NCI-H1694 treated with DMSO at 0.1 percent for 48 hours (cell line): ENCODE results near the gene RXRA.
"Not testable (repeated sequence)": the region's sequence is repeated elsewhere in the genome, so short reads cannot be mapped to it uniquely, and the experiment has no call there.

Experiments
- DNase-seq: peaks from one replicate; lab custom pipeline; 2025; lab: John Stamatoyannopoulos, UW

Gene RXRA

DNA sequence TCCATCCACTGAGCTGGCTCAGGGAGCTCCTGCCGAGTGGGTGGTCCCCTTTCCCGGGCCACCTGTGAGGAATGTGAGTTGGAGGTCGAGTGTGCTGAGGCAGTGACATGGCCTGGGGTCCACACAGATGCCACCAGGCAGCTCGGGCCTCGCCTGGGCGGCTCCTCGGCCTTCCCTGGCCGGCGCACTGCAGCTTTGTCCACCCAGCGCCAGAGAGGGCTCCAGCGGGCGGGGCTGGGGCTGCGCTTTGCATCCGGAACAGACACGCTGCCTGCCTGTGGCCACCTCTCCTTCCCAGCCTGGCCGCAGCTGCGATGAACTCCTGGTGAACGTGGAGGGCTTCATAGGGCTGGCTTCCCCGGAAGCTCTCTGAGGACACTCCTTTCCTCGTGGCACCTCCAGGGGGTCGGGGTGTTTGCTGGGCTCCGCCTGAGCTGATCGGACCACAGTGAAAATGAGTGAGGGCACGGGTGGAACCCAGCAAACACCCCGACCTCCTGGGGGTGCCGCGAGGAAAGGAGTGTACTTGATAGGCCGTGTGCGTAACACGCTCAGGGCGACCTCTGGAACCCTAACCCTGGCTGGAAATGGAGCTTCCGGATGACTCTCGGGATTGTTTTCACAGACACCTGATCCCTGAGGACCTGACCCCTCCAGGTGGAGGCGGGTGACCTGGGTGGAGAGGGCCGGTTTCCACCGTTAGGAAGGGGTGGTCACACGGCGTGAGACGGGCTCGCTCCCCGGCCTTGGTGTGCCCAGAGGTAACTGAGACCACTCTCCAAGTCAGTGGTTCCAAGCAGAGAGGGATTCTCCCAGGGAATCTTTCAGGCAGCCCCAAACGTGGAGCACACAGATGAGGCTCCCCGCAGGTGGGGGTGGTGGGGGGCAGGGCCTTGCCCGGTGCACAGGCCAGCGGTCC, 31.8 kb upstream of the RXRA start:
- DNase-seq = no peak

DNA sequence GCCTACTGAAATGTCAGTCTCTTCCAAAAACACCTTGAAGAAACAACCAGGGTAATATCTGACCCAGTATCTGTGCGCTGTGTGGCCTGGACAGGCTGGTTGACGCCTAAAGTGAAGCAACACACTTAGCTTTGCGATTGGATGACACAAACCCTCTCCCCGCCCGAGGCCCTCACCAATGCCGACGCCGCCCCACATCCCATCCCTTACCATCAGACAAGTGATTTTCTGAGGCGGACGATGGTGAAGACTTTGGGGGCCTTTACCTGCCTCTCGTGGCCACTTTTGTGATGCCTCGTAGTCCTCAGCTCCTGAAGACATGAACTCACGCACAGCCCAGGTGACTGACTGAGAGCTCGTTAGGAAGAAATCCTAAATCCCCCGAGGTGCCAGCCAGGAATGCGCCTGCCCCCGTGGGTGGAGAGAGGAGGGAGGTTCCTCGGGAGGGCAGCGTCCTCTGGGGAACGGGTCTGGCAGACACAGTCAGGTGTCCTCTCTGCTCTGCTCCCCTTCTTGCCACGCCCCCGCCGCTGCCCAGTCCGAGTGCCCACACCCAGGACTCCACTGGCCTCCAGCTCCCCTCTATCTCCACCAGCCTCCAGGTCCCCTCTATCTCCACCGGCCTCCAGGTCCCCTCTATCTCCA, 31.0 kb upstream of the RXRA start:
- DNase-seq = no peak

GRCh38 chr9:134295746-134296250, 30.5 kb upstream of the RXRA start:
- DNase-seq = no peak

GRCh38 chr9:134296301-134297082, 29.8 kb upstream of the RXRA start:
- no peak for DNase-seq

- DNase-seq = no peak
These were observed 29.2 kb upstream of the RXRA start for GRCh38 chr9:134297083-134297410.

- DNase-seq = no peak
These were observed 28.7 kb upstream of the RXRA start for GRCh38 chr9:134297576-134297975.

- no peak for DNase-seq
These were observed 28.3 kb upstream of the RXRA start for GRCh38 chr9:134298000-134298399.

DNA sequence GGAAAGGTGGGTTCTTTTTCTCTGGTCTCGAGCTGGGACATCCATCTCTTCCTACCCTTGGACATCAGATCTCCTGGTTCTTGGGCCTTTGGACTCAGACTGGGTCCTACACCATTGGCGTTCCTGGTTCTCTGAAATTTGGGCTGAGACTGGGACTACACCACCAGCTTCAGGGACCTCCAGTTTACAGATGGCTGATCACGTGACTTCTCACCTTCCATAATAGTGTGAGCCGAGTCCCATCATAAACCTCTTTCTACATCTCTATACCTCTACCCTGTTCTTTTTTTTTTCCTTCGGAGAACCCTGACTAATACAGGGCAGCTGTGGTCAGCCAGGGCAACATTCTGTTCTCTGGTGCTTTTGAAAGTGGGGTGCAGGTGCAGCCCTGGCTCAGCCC, 27.2 kb upstream of the RXRA start:
- no peak for DNase-seq

DNA sequence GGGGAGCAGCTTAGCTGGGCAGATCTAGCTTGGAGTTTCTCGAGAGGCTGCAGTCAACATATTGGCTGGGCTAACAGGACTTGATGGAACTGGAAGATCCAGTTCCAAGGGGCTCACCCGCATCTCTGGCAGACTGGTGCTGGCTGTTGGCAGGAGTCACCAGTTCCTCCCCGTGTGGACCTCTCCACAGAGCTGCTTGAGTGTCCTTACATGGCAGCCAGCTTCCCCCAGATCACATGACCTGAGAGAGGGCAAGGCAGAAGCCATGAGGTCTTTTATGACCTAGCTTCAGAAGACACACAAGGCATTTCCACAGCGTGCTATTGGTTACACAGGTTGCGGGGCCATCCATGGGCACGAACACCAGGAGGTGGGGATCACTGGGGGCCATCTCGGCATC, 26.4 kb upstream of the RXRA start:
- no peak for DNase-seq

DNA sequence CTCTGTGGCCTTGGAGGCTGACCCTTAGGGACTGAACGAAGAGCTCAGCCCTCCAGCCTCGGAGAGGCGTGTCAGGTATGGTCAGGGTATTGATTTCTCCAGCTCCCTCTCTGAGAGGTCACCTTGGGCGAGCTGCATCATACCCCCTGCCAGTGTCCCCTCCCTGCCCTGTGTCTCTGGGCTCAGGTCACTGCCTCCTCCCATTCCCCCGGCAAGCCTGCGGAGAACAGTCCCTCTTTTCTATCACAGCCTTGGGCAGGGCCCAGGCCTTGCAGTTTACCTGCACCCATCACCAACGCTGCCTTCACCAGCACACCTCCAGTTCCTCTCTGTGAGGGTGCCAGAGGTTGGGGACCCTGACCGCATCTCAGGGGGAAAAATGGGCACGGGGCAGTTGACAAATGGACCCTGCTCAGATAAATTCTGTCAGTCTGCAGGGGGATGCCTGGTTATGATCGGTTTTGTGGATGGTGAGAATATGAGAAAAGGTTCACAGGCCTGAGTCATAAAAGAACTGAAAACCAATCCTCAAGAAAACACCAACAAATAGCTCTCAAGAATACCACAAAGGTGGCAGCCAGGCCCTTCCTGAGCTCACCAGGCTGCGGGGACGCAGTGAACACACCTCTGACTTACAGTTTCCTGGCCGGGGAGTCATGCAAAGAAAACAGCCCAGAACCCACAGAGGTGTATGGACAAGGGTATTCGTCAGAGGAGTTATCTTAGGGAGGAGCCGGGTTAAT, 24.7 kb upstream of the RXRA start:
- no peak for DNase-seq

- DNase-seq = no peak
These were observed 24.0 kb upstream of the RXRA start for GRCh38 chr9:134302130-134302817.

DNA sequence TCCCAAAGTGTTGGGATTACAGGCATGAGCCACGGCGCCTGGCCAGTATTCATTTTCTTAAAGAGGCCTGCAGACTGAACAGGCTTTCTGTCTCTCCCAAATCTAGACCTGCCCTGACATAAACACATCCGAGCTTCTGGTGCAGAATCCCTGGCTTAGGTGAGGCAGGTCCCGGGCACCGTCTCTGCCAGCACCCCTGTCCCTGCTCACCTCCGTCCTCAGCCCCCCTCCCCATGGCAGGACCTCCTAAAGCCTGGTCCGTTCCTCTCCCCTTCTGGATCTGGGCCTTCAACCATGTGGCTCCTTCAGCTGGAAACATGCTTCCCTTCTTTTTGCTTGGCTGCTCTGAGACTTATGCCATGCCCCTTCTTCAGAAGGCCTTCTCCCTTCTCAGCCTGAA, 22.7 kb upstream of the RXRA start:
- no peak for DNase-seq

GRCh38 chr9:134304261-134304660, 22.0 kb upstream of the RXRA start:
- DNase-seq = no peak

DNA sequence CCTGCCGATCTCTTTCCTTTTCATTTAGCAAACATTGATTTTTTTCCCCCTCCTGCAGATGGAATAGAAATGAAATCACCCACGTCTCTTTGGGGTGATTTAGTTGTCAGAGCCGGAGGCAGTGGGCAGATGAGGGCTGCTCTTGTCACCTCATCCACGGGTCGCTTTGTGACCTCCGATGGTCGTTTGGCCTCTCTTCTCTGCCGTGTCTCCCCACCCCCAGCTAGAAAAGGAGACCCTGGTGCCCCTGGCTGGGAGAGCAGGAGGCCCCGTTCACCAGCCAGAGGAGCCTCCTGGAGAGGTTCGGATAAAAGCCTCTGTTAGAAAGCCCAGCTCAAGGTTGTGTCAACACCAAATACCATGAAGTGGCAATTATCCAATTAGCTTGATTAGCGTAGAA, 21.6 kb upstream of the RXRA start:
- no peak for DNase-seq

- no peak for DNase-seq
These were observed 20.7 kb upstream of the RXRA start for GRCh38 chr9:134305533-134305932.

DNA sequence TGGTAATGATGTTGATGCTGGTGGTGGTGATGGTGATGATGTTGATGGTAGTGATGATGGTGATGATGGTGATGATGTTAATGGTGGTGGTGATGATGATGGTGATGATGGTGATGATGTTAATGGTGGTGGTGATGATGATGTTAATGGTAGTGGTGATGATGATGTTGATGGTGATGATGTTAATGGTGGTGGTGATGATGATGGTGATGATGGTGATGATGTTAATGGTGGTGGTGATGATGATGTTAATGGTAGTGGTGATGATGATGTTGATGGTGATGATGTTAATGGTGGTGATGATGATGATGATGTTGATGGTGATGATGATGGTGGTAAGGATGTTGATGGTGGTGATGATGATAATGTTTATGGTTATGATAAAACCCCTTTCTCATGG, 20.2 kb upstream of the RXRA start:
- not testable (repeated sequence) for DNase-seq

DNA sequence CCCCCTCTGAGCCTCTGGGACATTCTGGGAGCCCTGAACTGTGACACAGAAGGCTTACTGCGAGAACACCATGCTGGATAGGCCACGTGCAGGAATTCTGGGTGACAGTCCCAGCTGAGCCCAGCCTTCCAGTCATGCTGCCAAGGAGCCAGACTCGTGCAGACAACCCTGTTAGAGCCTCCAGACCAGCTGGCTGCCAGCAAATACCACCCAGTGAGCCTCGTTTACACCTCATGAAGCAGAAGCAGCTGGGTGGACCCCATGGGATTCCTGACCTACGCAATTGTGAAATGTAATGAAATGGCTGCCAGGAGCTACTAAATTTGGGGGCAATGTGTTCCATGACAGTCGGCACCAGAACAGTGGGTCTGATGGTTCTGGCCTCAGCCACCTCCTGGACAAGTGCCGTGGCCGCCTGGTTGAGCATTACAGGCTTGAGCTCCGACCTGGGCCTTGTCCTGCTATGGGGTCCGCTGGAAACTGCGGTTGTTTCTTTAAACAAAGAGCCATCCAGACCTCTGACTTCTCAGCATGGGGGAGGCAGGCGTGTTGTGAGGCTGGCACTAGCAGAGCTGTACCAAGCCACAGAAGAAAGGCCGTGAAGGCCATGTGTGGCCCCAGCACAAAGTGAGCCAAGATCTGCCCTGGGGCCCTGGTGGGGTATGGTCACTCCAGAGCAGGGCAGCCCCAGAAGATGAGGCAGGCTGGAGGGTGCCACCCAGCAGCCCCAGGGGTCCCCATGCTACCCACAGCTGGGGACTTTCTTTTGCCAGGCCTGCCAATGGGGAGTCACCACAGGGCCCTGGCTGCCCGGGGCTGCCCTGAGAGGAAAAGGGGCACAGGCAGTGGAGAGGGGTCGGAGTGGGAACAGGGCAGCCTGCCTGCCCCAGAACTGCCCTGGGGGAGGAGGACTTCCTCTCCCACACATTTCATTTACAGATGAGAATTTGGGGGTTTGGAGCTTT, 19.3 kb upstream of the RXRA start:
- DNase-seq = no peak

- no peak for DNase-seq
These were observed 18.3 kb upstream of the RXRA start for GRCh38 chr9:134307674-134308638.

- not testable (repeated sequence) for DNase-seq
These were observed 17.5 kb upstream of the RXRA start for GRCh38 chr9:134308639-134309220.
